Stimulated activated CD4-positive, alpha-beta T cell treated with anti-CD3 and anti-CD28 coated beads, Interleukin-15, amount 100 ng/mL, for 1 hour (primary cell): ENCODE data around the gene CASKIN1.
"Not testable (repeated sequence)": the region's sequence is repeated elsewhere in the genome, so short reads cannot be mapped to it uniquely, and the experiment has no call there.

Source experiments
- DNase-seq, 2 donors: peaks; one replicate each; pipeline ENCODE4 v3.0.0-alpha.2; 2020; ENCODE audit warnings: low read depth in 1 of 2, low spot score in 1 of 2

CASKIN1 gene

GRCh38 chr16:2196162-2196980 lies at the start of gene CASKIN1:
CASKIN1 (minus strand) TSS chr16:2196605; CDS start chr16:2196432, 173 bp downstream.
- DNase-seq = no peak

GRCh38 chr16:2244926-2245795 lies 48.8 kb upstream of the CASKIN1 start:
- no peak for DNase-seq

- no peak for DNase-seq
These were observed 47.9 kb upstream of the CASKIN1 start for GRCh38 chr16:2244301-2244700.

- no peak for DNase-seq
These were observed 47.4 kb upstream of the CASKIN1 start for GRCh38 chr16:2243781-2244180.

- DNase-seq = no peak
These were observed 46.7 kb upstream of the CASKIN1 start for GRCh38 chr16:2243031-2243528.

- DNase-seq = no peak
These were observed 46.2 kb upstream of the CASKIN1 start for GRCh38 chr16:2242598-2242997.

- DNase-seq = not testable (repeated sequence)
These were observed 43.9 kb upstream of the CASKIN1 start for GRCh38 chr16:2240331-2240730.

GRCh38 chr16:2238838-2239675 lies 42.7 kb upstream of the CASKIN1 start:
- no peak for DNase-seq

GRCh38 chr16:2238150-2238837 lies 41.9 kb upstream of the CASKIN1 start:
- DNase-seq = no peak

- no peak for DNase-seq
These were observed 41.2 kb upstream of the CASKIN1 start for GRCh38 chr16:2237493-2238149.

- no peak for DNase-seq
These were observed 40.7 kb upstream of the CASKIN1 start for GRCh38 chr16:2237102-2237482.

GRCh38 chr16:2236337-2237101 lies 40.1 kb upstream of the CASKIN1 start, which contains the start of gene DNASE1L2:
DNASE1L2 (plus strand) TSS chr16:2236444; CDS start chr16:2236817, 373 bp downstream.
- no peak for DNase-seq

- DNase-seq = no peak
These were observed 39.4 kb upstream of the CASKIN1 start for GRCh38 chr16:2235695-2236336.

- DNase-seq = no peak
These were observed 38.8 kb upstream of the CASKIN1 start for GRCh38 chr16:2235234-2235651.

GRCh38 chr16:2234813-2235170 lies 38.4 kb upstream of the CASKIN1 start:
- no peak for DNase-seq

GRCh38 chr16:2233872-2234812 lies 37.7 kb upstream of the CASKIN1 start:
- DNase-seq = no peak

- no peak for DNase-seq
These were observed 36.8 kb upstream of the CASKIN1 start for GRCh38 chr16:2233046-2233775.
